Stimulated activated CD8-positive, alpha-beta memory T cell treated with anti-CD3 and anti-CD28 coated beads, Interleukin-7, amount 100 ng/mL, for 24 hours (primary cell): Measurements from ENCODE around the gene NOS1.
"Not testable (repeated sequence)": the region's sequence is repeated elsewhere in the genome, so short reads cannot be mapped to it uniquely, and the experiment has no call there.

Experiments
- DNase-seq: peaks from one replicate; pipeline ENCODE4 v3.0.0-alpha.2; 2020; ENCODE audit warnings: low read depth

The NOS1 gene

DNA sequence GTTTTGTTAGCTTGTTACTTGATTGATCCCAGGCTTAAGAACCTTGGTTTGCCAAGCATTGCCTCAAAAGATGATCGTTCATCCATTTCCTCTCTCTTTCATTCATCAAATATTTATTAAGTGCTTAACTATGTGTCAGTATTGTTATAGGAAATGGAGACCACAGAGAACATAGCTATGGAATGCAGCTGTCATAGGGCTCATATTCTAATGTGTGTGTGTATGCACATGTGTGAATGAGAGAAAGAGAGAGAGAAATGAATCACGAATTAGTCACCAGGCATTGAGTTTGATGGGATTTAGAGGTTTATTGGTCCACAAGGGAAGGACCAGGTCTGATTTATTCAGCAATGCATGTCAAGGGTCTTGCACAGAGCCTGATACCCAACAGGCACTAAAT is 100.2 kb downstream of the NOS1 start:
- no peak for DNase-seq

DNA sequence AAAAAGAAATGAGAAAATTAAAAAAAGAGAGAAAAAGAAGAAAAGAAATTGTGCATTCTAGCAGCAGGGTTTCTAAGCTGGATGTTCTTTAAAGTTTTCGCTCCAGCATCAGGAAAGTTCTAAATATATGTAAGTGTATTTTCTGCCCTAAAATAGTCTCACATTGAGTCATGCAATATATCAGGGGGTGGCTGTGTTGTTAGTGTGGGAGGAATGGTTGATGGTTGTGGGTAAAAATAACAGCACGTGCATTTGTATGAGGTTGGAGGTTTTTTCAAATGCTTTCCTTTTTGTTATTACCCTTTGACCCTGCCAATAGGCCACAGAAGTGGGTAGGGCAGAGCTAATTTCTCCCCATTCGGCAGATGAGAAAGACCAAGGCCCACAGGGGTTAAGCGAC is 106.0 kb downstream of the NOS1 start:
- no peak for DNase-seq

DNA sequence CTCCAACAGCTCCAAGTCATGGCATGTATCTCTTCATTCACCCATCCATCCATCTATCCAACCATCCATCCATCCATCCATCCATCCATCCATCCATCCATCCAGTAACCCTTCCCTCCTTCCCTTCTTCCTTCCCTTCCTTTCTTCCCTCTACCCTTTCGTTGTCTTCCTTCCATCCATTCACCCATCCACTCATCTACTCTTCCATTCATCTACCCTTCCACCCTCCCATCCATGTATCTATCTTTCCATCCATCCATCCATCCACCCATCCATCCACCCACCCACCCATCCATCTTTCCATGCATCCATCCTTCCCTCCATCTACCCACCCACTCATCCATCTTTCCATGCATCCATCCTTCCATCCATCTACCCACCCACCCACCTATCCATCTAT is 117.9 kb downstream of the NOS1 start:
- no peak for DNase-seq

DNA sequence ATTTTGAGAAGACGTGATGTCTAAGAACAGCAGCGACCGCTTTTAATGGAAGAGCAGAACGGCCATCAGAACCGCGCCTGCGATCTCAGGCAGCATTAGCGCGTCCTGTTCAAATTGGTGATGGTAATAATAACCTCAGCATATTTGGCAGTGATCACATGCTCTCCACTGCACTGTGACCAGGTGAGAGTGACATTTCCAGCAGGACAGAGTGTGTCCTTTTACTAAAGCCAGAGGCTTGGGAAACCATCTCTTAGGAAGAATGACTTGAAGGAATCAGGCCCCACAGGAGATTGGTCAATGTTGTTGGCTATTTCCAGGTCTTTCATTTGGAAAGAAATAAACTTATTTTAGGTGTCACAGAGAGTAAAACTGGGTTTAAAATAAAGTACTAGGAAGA is 119.7 kb downstream of the NOS1 start:
- no peak for DNase-seq

DNA sequence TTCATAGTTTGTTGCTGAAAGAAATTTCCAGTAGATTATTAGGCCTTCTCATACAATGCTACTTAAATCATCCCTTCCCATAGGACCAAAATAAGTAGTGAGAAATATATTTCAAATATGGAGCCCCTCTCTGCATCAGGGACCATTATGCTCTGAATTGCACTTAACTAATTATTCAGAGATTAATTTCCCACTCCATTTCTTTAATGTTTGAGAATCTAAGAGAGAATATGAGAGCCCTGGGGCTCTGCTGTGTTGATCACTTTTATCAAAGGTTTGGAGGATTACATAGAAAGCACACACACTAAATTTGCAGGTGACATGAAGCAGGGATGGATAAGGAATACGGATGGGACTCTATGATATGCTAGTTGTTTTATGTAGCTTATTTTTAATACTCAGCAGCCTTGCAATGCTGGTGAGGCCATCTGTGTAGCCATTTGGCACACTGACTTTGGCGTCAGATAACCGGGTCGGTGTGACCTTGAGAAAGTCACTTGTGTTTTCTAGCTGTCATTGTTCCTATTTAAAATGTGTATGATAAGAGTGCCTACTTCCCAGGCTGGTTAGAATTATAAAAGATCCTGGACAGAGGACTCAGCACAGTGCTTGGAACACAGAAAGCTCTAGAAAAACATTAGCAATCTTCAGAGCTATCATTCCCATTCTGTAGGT is 121.2 kb downstream of the NOS1 start:
- no peak for DNase-seq

DNA sequence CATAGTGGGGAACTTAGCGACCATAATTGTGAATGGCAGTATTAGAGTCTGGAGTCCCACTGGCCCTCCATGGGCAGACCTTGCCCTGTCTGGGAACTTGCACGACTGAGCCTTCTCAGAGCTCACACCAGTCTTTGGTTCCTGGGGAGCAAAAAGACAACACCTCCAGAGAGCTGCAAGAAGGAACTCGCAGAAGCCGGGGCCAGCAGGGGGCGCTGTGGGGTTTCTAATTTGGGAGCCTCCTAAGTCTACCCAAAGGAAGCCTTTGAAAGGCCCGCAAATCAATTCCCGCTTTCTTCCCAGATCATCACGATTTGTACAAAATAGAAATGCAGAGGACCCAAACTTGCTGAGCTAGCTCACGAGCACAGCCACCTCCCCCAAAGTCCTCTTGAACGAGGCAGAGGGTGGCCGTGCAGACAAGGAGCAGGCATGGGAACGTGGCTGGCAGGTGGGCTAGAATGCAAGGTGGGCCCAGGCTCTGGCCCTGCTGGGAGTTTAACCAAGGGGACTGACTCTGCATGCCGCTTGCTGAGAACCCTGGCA is 124.9 kb downstream of the NOS1 start:
- peak; percentile 80 for DNase-seq

DNA sequence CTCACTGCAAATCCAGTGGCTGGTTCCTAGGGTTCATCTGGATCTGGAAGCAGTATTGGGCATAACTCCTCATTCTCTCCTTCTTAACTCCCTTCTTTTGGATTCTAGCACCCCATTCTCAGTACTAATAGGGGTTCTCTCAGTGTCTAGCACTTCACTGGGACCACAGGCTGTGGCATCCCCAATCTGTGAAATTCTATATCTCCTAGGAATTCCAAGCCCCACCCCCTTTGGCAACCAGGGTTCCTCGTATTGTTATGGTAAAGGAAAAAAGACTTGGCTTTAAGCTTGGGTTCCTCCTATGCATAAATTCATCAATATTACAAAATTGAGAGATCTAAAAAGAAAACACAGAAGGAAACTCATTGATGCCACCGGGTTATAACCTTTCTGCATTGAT is 126.2 kb downstream of the NOS1 start:
- DNase-seq = no peak

DNA sequence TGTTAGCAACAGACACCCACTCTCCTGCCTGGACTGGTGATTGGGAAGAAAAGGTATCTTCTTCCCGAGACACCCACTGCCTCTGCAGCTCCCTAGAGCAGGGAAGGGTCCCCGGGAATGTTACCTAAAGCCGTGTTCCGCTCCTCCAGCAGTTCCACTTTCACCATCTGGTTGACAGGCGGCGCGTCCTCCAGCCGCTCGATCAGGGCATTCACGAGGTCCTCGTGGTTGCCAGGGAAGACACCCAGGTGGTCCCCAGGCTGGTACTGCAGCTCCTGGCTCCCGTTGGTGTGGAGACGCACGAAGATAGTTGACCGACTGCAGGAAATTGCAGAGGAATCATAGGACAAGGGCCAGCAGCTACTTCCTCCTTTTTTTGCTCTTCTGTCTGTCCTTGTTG is 127.0 kb downstream of the NOS1 start:
- no peak for DNase-seq

DNA sequence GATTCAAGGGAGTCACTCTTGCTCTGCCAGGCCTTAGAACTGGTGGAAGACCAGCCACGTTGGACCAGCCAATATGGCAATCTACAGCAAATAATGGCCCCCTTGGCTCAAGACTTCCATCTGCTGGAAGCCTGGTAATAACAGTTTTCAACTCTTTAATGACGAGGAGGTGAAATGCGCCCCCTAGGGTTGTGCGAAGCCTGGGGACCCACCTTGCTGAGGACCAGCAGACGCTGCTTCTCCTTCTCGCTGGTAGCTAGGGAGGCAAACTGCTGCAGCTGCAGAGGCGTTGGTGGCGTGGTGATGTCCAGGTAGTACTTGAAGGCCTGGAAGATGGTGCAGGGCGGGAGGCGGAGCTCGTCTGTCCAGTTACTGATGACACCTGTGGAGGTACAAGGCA is 129.7 kb downstream of the NOS1 start:
- DNase-seq = no peak

DNA sequence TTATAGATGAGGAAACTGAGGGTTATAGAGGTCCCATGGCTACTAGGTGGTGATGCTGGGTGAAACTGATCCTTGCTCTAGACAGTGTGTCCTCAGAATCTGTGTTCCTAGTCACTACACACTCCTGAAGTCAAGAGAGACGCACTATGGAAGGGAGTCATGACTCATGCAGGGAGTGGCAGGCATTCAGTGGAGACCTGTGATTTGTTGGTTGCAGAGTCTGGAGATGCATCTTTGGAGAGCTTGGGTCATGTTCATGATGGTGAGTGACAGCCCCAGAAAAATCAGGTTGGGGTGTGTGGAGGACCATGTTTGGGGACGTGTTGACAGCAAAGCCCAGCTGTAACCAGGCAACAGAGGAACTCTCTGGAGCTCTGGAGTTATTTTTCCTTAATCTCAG is 133.2 kb downstream of the NOS1 start:
- no peak for DNase-seq

DNA sequence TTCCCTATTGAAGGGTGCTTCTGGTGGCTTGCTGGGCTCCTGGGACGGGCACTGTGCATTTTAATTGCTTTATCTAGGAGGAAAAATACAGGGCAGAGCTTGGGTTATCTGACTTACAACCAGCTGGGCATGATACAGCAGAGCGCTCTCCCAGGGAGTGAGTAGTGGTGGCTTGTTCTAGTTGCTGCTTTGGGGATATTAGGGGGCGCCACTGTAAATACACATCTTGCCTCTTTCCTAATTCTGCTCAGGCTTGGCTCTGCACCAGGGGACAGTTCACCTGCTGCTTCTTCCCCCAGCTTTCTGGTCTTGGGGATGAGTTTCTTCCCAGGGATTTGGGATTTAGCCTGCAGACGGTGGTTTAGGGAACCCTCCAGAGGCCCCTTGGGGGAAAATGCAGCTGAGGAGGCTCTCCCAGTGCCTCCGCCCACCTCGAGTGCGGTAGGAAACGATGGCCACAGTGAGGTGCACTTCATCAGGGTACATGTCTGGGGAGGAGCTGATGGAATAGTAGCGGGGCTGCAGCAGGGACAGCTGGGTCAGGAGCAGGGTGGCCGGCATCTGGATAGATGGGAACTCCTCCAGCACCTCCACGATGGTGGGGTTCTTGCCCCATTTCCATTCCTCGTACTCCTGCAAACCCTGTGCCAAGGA is 134.3 kb downstream of the NOS1 start:
- no peak for DNase-seq

DNA sequence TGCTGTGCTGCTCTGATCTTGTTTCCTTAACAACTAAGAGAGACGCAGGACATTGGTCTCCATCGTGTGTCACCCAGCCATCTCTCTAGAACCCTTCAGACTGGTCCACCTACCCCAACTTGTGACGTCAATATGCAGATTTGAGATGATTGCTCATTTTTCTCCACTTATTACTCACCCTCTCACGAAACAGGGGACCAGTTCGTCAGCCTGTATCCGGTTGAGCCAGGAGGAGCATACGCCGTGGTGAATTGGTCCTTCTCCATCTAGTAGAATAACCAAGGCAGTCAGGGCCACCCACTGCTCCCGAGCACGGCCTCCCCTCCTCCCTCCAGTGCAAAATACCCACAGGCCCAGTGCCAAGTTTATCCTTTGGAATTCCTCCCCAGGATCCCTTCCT is 134.9 kb downstream of the NOS1 start:
- no peak for DNase-seq

DNA sequence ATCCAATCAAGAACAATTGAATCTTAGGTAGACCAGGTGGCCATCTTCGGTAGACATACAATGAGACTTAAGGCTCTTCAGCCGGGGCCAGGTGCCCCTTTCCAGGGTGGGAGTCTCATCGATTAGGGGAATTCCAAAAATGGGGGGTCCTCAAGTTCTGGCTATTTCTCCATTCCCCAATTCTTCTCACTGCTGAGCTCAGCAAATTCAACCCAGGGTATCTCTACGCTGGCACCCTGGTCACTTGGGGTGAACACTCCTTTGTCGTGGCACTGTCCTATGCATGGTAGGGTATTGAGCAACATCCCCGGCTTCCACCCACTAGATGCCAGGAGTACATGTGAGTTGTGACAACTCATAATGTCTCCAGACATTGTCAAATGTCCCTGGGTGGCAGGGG is 136.2 kb downstream of the NOS1 start:
- no peak for DNase-seq

DNA sequence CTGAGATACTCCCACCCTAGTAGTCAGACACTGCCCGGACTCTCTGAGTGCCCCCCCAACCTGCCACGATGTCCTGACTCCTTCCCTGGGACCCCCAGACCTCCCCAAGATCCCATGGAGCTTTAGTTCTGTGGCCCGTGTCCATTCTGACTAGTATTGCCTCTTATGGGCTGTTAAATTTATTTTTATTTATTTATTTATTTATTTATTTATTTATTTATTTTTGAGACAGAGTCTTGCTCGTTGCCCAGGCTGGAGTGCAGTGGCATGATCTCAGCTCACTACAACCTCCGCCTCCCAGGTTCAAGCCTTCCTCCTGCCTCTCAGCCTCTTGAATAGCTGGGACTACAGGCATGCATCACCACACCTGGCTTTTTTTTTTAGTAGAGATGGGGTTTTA is 140.5 kb downstream of the NOS1 start:
- not testable (repeated sequence) for DNase-seq

DNA sequence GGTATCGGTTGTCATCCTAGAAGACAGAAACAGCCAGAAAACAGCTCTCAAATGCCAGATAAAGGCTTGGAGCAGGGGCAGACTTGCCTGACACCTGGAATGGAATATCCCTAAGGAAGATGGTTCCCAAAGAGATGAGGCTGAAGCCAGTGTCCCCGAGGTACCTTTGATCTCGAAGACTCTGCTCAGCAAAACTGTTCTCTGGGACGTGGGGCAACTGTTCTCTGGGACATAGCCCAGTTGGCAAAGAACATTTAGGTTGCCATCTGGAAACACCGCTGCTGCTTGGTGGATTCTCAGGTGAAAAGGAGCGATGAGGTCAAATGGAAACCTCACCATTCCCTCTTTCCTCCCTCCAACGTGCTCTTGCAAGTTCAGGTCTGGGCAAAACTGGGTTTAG is 143.3 kb downstream of the NOS1 start:
- DNase-seq = no peak

DNA sequence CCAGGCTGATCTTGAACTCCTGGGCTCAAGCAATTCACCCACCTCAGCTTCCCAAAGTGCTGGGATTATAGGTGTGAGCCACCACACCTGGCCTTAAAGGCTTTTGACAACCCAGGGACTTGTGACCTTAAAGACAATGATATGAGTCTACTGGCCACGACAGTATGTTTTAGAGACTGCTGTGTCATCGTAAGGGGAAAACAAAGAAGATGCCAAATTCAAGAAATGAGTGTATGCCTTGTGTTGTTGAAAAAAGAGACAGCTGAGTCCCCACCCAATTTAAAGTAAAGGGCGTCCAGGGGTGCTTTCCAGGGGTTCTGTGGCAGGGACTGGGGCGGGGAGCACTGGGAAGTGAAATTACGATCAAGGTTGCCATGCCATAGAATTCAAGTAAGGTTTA is 144.7 kb downstream of the NOS1 start:
- DNase-seq = no peak

DNA sequence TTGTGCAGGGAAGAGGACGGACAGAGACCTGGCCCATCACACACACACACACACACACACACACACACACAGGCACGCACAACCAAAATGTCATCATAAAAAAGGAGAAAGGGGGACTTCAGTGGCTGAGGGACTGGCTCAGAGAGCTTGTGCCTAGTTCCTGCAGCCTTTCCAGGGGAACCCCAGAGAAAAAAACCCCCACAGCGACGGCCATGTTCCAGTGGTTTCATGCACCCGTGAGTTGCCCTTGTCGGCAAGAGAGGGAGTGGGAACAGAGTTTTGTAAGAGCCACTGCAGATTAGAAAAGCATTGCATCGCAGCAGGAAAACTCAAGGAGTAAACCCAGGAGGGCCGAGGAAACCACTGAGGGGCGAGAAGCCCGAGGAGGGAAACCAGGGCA is 146.6 kb downstream of the NOS1 start:
- no peak for DNase-seq

DNA sequence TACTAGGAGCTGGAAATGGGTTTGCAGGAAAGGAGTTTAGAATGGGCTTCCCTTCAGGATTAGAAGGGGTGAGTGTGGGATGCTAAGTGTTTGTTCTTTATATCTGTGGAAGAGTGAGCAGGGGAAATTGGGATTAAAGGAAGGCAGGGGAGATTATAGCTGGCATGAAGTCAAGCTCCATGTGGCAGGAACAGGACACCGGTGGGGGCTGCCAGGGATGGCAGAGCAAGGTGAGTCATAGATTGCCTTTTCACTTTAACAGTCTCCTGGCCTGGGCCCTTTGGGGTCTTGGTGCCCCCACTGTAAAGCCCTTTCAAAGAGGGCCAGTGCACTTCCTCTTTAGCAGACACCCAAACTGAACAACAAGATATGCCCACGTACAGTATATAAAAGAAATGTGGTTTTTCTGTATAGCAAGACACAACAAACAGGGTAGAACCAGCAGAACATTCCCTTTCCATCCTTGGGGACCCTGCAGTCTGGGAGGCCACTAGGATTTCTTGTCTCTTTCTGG is 148.1 kb downstream of the NOS1 start:
- no peak for DNase-seq

DNA sequence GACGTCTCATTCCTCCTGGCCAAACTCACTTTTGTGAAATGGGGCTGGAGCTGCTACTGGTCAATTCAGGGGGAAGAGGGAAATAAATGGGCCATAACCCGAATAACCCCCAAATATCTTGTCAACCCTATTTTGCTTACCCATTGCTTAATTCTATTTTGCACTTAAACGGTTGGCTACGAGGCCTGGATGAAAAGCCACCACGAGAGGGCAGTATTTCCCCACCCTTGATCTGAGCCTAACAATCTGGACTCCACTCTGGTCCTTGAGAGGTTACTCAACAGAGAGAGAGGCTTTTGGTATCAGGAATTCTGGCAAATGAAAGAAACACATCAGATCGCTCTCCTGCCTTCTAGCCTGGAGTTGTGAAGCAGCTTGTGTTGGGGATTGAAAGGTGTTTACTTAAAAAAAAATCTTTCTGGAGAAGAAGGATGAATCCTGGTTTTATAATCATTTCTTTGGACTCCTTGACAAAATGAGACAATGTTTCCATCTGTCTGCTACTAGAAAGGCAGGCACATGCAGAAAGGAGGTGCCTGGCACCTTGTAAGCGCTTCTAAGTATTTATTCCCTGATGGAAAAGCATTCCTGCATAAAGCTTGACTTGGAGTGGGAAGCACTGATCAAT is 148.7 kb downstream of the NOS1 start:
- DNase-seq = peak; percentile 38

DNA sequence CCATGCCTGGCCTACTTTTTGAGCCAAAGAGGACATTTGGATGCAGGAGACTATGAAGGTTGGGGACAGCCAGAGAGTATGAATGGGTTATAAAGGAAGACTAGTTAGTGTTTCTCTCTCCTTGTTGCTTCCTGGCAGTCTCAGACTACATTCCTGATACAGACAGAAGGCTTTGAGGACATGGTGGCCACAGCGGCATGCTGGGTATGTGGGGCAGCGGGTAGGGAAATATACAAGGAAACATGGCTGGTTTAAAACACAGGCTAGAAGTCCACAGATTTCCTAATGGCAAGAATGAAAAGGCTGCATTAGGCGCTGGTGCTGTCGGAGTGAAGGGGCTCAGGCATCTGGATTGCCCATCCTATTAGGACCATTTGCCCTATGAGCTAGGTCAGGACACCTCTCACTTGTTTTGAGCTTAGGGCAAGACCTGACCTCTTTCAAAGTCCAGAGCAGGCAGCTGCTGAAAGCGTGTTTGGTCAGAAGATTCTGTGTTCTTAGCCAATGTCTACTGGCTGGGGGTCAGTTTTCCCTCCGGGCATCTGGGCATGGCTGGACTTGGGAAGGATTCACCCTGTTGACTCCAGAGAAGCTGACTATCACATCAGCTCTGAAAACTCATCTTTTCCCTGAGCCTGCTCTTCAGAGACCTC is 151.0 kb downstream of the NOS1 start:
- no peak for DNase-seq

DNA sequence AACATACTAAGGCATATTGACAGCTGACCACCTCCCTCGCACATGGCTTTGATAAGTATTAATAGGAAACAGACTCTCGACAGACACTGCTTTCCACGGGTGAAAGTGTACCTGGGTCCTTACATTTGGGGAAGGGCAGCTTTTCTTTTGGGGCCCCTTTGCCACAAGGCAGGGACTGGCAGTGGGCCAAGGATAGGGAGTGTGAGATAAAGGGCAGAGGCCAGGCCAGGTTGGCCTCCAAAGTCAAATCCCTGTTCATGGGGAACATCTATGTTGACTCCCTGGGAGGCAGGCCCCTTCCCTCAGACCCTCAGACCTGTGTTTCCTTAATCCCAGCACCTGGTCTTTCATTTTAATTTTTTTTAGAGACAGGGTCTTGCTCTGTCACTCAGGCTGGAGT is 151.8 kb downstream of the NOS1 start:
- no peak for DNase-seq

DNA sequence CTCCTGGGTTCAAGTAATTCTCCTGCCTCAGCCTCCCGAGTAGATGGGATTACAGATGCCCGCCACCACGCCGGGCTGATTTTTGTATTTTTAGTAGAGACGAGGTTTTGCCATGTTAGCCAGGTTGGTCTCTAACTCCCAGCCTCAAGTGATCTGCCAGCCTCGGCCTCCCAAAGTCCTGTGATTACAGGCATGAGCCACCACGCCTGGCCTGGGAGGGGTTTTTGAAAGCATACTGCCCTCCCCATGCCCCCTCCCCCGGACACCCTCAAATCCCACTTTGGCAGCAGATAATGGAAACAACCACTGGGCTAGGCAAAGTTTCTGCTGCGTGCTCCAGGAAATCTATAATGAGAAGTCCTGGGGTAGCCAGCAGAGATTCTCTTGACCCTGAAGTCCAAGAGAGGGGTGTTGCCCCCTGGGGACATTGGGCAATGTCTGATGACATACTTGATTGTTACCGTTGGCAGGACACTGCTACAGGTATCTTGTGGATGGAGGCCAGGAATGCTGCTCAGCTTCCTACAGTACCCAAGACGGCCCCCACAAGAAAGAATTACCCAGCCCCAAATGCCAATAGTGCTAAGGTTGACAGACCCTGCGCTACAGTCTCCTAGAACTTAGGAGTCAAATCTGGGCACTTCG is 152.5 kb downstream of the NOS1 start:
- DNase-seq = no peak
